AG04450 (cell line): ENCODE results near the gene WDFY4. TPM values are rescaled to one million over a fixed set of nuclear protein-coding genes. Genes with fewer than 3 reads are reported as not detected.

Experiments used
- CTCF ChIA-PET: fragments of 300-600, 350-600 bp; formaldehyde crosslinking; extraction: SDS; loops from one replicate; lab custom pipeline; 2022; ENCODE audit warnings: antibody characterized with exemption, inconsistent platforms; lab: Charles Lee
- POLR2A ChIA-PET: fragments of 350-600 bp; formaldehyde crosslinking; extraction: SDS; loops from one replicate; lab custom pipeline; 2021; ENCODE audit warnings: antibody characterized with exemption, inconsistent platforms; lab: Yijun Ruan, JAX
- DNase-seq: peaks from one replicate; pipeline ENCODE4 v3.0.0-alpha.2; 2011; ENCODE audit warnings: low read depth, low spot score
- H3K27ac ChIP-seq: one replicate; pipeline ENCODE4 v1.5.1; 2012; ENCODE audit warnings: low read depth, low read length, control low read depth
- H3K27me3 ChIP-seq: one replicate; pipeline ENCODE4 v1.6.0; 2012; ENCODE audit warnings: low read length; ENCODE audit not compliant: control insufficient read depth, insufficient read depth
- H3K4me3 ChIP-seq: 2 replicates; pipeline ENCODE4 v1.5.1; 2011; ENCODE audit warnings: mild to moderate bottlenecking, low read depth, low read length, control low read depth
- H3K9me3 ChIP-seq: 2 replicates; pipeline ENCODE4 v1.5.1; 2012; ENCODE audit warnings: low read length; ENCODE audit not compliant: control insufficient read depth, insufficient read depth
- CTCF ChIP-seq: IDR thresholded peaks from 2 replicates; pipeline ENCODE4 v1.5.1; 2011; ENCODE audit warnings: low read depth, low read length, control low read depth, inconsistent platforms
- polyA plus RNA-seq: library from polyadenylated mRNA; depleted of rRNA; stranded (reverse); fragments of >200 nt; gene quantifications from 2 replicates; pipeline ENCODE4 v1.2.3, GENCODE V29; 2011

Gene WDFY4
- polyA plus RNA-seq, 1 experiment = not detected

- Histone ChIP-seq H3K27ac (no peak overlapping the region), H3K4me3 (no peak overlapping the region), H3K27me3 (no peaks in the 10 kb centered on the region), H3K9me3 (no peaks in the 10 kb centered on the region)
- no peak for TF ChIP-seq CTCF
- no peak for DNase-seq
- ChIA-PET POLR2A (no interaction called here), CTCF (interaction anchor here (0.9 kb wide), 1 partner anchor 33 kb away, joined by 4 read pairs; no protein-coding TSS in a partner anchor)
These were observed 261.7 kb downstream of the WDFY4 start for GRCh38 chr10:48946332-48946731.

- no peak overlapping the region for H3K4me3 ChIP-seq
- ChIA-PET CTCF (no interaction called here), POLR2A (no interaction called here)
- no peak for TF ChIP-seq CTCF
- no peak for DNase-seq
- H3K9me3 ChIP-seq = no peaks in the 10 kb centered on the region
- H3K27ac ChIP-seq = no peak overlapping the region
- H3K27me3 ChIP-seq = peaks cover 2% of the 10 kb centered on the region
These were observed 262.3 kb downstream of the WDFY4 start for GRCh38 chr10:48946891-48947500.

GRCh38 chr10:48947690-48948469 lies 263.2 kb downstream of the WDFY4 start:
- H3K4me3 ChIP-seq = no peak overlapping the region
- ChIA-PET CTCF (no interaction called here), POLR2A (no interaction called here)
- no peak overlapping the region for H3K27ac ChIP-seq
- TF ChIP-seq CTCF = no peak
- no peaks in the 10 kb centered on the region for H3K9me3 ChIP-seq
- H3K27me3 ChIP-seq = peaks cover 4% of the 10 kb centered on the region
- no peak for DNase-seq

GRCh38 chr10:48948470-48949037 lies 263.9 kb downstream of the WDFY4 start:
- POLR2A ChIA-PET = no interaction called here
- Histone ChIP-seq H3K4me3 (no peak overlapping the region), H3K27me3 (peaks cover 6% of the 10 kb centered on the region), H3K9me3 (no peaks in the 10 kb centered on the region), H3K27ac (no peak overlapping the region)
- no peak for DNase-seq
- CTCF ChIA-PET = no interaction called here
- no peak for TF ChIP-seq CTCF

- TF ChIP-seq CTCF = no peak
- no peak overlapping the region for H3K27ac ChIP-seq
- POLR2A ChIA-PET = no interaction called here
- H3K27me3 ChIP-seq = peaks cover 6% of the 10 kb centered on the region
- no peaks in the 10 kb centered on the region for H3K9me3 ChIP-seq
- no peak for DNase-seq
- CTCF ChIA-PET = no interaction called here
- no peak overlapping the region for H3K4me3 ChIP-seq
These were observed 267.0 kb downstream of the WDFY4 start for GRCh38 chr10:48951707-48952106.
